MM.1S (cell line): ENCODE results near the gene GRIK4.

Experiments
- EZH2phosphoT487 ChIP-seq: fragments of 300-600 bp; sonication (generic); IDR thresholded peaks from 2 replicates; pipeline ENCODE4 v1.6.1; 2018; ENCODE audit warnings: antibody characterized with exemption, low read length
- TF ChIP-seq, protein P1 (sequence below): fragments of 300-600 bp; sonication (generic); IDR thresholded peaks from 2 replicates; pipeline ENCODE4 v1.5.1; 2016; ENCODE audit warnings: antibody characterized with exemption, low read length, mixed read lengths

DNA sequence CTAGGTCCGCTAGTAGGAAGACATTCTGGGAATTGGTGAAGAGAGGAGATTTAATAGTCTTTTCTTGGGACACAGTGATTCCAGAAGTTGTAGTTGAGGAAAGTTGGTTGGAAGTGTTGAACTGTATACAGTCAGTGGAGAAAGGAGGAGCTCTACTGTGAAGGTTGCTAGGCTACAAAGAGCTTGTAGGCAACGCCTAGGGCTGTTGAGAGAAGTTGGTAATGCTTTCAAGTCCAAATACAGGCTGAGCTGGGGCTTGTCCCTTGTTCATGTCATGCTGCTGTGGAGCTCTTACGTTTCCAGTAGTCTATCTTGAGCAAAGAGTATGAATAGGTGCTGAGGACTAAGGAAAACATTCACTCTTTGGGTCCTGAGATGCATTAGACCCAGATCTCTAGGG is 513.4 kb downstream of the GRIK4 start:
- TF ChIP-seq, protein P1, sequence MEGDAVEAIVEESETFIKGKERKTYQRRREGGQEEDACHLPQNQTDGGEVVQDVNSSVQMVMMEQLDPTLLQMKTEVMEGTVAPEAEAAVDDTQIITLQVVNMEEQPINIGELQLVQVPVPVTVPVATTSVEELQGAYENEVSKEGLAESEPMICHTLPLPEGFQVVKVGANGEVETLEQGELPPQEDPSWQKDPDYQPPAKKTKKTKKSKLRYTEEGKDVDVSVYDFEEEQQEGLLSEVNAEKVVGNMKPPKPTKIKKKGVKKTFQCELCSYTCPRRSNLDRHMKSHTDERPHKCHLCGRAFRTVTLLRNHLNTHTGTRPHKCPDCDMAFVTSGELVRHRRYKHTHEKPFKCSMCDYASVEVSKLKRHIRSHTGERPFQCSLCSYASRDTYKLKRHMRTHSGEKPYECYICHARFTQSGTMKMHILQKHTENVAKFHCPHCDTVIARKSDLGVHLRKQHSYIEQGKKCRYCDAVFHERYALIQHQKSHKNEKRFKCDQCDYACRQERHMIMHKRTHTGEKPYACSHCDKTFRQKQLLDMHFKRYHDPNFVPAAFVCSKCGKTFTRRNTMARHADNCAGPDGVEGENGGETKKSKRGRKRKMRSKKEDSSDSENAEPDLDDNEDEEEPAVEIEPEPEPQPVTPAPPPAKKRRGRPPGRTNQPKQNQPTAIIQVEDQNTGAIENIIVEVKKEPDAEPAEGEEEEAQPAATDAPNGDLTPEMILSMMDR: no peak
- no peak for TF ChIP-seq EZH2phosphoT487
